Superior temporal gyrus (tissue), 1 donor: ENCODE measurements around the gene NACC2.
"Not testable (repeated sequence)": the region's sequence is repeated elsewhere in the genome, so short reads cannot be mapped to it uniquely, and the experiment has no call there.

Experiments
- DNase-seq: peaks from one replicate; pipeline ENCODE4 v3.0.0-alpha.2; 2016; ENCODE audit errors: extremely low spot score

NACC2 gene

GRCh38 chr9:136046554-136046920, 48.6 kb downstream of the NACC2 start:
- DNase-seq, result no peak

DNA sequence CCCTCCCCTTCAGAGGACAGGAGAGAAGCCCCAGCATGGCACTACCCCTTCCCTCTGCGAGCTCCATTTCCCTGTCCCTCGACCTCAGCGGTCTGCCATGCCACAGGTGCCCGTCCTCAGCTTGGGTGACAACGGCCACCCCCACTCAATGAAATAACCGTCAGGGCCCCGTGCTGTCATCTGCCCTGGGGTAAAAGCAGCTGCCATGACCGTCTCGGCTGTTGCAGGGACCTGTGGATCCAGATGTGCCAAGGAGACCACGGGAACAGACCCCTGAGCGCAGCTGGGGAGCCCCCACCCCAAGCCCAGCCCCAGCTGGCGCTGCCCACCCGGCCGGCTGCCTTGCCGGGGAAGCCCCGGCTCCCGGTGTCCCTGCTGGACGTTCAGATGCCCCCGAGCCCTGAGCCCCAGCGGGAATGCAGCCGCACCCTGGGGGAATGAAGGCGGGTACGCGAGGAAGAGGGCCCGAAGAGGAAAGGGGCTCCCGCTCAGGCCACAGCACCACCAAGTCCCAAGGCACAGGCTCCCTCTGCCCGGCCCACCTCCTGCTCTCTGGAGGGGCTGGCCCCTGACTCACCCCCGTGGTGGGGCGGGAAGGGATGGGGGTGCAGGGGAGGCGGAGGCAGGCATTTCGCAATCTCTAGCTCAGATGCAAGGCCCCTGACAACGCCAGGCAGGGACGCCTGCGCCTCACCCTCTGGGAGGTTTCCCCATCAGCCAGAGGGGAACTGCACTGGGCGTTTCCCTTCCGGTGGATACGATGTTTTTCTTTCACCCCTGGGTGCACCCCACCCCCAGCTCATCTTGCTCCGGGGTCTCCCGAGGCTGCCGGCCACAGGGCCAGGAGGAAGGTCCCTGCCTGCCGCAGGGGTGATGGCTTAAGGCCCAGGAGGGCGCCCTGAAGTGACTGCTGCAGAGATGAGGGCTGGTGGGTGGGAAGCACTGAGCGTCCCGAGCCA, 49.2 kb downstream of the NACC2 start:
- DNase-seq, result no peak

DNA sequence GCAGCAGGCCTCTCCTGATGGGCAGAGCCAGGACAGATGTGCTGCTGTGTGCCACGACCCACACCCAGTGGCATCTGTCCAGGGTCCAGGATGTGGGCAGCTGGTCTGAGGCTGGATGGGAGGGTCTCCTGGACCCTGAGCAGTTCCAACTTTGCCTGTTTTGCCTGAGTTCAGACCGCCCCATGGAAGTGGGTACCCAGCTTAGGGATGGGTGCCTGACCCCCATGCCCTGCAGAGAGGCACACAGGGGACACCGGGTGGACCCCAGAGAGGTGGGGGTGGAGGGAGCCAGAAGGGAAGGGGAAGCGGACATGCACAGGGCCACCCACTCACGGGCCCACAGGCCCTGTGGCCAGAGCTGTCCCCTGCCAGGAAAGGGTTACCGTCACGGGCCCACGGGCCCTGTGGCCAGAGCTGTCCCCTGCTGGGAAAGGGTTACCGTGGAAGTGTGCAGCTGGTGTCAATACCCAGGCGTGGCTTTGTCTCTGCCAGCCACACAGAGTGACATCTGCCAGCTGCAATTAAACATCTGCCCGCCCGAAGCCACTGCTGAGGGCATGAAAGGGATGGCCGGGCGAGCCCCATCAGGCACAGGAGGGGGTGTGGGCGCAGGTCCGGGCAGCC, 50.0 kb downstream of the NACC2 start:
- DNase-seq, result peak; percentile 68

DNA sequence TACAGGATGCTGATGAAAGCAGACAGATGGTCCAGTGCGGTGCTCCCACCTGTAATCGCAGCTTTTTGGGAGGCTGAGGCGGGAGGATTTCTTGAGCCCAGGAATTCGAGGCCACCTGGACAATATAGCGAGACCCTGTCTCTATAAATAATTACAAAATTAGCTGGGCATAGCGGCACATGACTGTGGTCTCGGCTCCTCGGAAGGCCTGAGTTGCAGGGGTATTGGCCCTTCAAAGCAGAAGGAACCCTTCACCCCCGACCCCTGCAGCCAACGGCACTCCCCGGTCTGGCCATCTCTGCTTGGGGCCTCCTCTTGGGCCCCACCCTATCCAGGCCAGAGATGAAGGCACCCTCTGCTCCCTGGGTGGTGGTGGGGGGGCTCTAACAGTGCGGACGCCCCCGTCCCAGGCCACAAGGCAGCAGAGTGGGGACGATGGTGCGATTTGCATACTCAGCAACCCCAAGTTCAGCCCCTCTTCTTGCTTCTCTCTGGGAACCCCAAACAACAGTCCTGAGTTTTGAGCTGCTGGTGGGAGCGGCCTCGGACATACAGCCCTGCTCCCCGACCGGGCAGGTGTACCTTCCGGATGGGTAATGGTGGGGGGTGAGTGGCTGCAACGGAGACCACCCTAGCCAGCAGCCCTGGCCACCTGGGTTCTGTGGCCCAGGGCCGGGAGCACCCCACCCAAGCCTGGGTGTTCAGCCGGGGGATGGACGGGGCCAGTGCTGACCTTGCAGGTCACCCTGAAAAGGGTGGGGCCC, 50.7 kb downstream of the NACC2 start:
- no peak for DNase-seq

DNA sequence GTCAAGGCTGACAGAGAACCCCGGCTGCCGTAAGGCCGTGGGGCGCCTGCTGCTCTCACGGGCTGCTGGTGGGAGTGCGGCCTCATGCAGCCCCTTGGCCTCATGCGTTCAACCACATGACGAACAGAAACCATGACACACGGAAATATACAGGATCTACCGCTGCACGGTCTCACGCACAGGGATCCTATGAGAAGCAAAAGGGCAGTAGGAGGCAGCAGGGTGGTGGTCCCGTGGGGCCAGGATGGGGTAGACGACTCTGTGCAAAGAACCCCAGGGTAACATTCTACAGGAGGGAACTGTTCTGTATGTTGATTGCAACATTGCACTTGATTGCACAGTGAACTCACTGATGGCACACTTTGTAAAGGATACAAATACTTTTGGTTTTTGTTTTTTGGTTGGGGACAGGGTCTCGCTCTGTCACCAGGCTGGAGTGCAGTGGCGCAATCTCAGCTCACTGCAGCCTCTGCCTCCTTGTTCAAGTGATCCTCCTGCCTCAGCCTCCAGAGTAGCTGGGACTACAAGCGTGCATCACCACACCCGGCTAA, 51.6 kb downstream of the NACC2 start:
- no peak for DNase-seq

- no peak for DNase-seq
Observed at GRCh38 chr9:136042541-136042940, 52.5 kb downstream of the NACC2 start.

GRCh38 chr9:136040848-136041247, 54.2 kb downstream of the NACC2 start:
- DNase-seq, result not testable (repeated sequence)

GRCh38 chr9:136039488-136039887, 55.6 kb downstream of the NACC2 start:
- no peak for DNase-seq

- no peak for DNase-seq
Observed at GRCh38 chr9:136036848-136037247, 58.2 kb downstream of the NACC2 start.

- DNase-seq, result no peak
Observed at GRCh38 chr9:136036050-136036449, 59.0 kb downstream of the NACC2 start.

DNA sequence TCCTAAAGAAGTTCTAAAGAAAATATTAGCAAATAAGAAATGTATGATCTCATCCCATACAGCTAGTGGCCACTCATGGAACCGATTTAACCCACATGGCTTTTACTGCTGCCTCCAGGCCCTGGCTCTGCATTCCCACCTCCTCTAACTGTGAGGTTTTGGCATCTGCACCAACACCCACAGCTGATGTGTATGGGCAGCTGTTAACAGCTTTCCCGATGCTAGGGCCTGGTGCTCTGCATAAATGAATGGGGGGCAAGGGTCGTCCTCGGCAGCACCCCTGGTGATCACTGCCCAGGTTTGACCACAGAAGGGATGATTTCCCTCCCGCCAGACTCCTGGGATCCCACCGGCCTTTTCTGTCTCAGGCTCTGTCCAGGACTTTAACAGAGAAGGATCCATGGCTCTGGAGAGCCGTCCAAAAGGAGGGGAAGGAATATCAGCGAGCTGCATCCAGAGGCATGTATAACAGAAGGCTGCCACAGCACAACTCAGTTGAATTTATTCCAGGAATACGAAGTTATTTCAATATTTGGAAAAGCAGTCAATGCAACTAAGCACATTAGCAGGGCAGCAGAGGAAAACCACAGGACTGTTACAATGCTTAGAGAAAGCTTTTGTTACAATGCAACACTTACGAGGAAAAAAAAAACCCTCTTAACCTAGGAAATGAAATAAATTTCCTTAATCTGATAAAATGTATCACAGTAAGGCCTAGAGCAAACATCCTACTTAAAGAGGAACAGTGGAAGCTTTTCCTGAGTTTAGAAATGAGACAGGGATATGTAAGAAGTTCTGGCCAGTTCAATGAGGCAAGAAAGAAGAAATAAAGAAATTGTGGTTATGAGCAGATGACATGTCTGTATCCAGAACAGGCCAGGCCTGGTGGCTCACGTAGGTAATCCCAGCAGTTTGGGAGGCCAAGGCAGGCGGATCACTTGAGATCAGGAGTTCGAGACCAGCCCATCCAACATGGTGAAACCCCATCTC, 63.1 kb downstream of the NACC2 start:
- DNase-seq, result no peak

DNA sequence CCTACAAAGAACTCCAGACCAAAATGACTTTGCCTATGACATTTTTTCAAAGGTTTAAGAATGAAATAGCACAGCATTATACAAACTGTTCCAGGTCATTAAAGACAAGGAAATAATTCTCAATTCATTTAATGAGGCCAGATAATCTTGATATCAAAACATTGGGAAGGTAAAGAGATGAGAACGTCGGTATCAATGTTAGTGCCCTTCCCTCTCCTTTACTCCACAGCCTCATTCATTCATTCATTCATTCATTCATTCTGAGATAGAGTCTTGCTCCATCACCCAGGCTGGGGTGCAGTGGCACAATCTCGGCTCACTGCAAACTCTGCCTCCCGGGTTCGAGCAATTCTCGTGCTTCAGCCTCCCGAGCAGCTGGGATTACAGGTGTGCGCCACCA, 64.0 kb downstream of the NACC2 start:
- DNase-seq, result no peak

GRCh38 chr9:136029556-136029955, 65.5 kb downstream of the NACC2 start:
- no peak for DNase-seq

DNA sequence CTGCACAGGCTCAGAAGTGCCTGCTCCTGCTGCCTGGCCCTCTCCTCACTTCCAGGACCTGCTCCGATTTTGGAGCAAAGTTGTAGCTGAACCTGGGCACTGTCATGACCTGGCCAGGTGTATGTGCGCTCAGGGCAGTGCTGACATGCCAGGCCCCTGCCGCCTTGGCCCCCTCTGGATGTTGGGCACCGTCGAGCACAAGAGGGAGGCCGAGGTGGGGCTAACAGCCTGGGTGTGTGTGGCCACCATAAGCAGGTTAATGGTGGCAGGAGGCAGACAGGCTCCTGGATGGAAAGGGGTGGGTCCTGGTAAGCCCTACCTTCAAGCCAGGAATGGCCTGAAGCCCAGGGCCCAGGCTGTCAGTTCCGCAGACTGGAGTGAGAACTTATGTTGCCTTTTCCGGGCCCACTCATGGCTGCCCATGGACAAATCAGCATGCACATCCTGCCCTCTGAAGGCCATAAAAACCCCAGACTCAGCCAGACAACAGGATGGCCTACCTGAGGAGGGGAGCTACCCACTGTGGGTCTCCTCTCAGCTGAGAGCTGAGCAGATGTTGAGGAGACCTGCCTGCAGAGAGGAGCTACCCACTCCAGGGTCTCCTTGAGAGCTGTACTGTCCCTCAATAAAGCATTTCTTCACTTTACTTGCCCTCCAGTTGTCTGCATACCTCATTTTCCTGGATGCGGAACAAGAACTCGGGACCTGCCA, 66.2 kb downstream of the NACC2 start:
- DNase-seq, result no peak

DNA sequence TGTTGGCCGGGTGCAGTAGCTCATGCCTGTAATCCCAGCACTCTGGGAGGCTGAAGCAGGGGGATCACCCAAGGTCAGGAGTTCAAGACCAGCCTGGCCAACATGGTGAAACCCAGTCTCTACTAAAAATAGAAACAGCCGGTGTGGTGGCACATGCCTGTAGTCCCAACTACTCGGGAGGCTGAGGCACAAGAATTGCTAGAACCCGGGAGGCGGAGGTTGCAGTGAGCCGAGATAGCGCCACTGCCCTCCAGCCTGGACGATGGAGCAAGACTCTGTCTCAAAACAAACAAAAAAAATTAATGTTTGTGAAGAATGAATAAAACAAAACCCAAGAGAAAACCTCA, 68.2 kb downstream of the NACC2 start:
- DNase-seq, result not testable (repeated sequence)

GRCh38 chr9:136026266-136026942, 68.7 kb downstream of the NACC2 start:
- no peak for DNase-seq

- no peak for DNase-seq
Observed at GRCh38 chr9:136025481-136025880, 69.6 kb downstream of the NACC2 start.

DNA sequence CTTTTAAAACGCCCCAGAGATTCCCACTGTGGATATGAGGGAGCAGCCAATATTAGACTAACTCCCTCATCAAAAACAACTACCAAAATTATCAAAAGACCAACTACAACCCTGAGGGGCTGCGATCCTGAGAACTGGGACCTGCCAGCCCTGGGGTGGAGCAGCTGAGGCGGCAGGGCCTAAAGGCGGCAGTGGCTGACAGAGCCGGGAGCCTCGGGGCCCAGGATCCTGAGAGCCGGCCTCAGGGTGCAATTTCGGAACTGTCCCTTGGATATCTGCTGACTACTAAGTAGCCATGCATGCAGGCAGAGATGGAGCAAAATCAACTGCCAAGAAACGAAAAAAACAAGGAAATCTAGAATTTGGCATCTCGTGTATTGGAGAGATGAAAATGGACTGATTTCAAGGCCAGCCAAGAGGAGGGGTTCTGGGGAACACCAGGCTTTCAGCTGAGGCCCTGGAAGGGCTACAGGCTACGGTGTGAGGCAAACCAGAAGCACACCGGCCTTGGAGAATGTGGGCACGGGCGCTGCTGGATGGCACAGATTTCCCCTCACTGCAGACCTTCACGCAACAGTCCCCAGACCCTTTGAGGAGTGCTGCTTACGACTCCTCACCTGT, 70.3 kb downstream of the NACC2 start:
- DNase-seq, result no peak

- no peak for DNase-seq
Observed at GRCh38 chr9:136024286-136024685, 70.8 kb downstream of the NACC2 start.
